Hepatic stellate cell (primary cell): ENCODE results near the gene C15orf61.

Experiments
- DNase-seq: peaks from one replicate; pipeline ENCODE4 v3.0.0; 2011; ENCODE audit warnings: low spot score

C15orf61 gene

GRCh38 chr15:67521029-67521782, at the start of gene C15orf61:
Gene C15orf61 (plus strand): TSS chr15:67521131. CDS start chr15:67521249, 118 bp downstream.
- peak; percentile 93 for DNase-seq

DNA sequence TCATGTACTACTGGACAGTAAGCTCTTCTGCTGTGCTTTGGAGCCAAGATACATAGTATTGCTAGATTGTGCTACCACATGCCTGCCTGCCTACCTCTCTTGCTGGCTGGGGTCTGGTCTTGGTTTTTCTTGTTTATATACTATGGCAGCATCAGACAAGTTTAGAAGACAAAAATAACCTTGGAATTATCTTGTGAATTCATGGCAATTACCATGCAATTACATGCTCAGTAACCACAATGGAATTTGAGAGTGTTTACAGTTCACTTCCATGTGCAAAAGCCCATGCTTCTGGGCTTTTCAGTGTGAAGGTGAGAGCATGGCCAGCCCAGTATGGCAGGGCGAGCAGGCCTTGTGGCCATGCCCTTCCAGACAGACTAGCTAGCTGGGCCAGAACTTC, 48.0 kb upstream of the C15orf61 start:
- no peak for DNase-seq

GRCh38 chr15:67474405-67475110, 46.4 kb upstream of the C15orf61 start:
- no peak for DNase-seq

DNA sequence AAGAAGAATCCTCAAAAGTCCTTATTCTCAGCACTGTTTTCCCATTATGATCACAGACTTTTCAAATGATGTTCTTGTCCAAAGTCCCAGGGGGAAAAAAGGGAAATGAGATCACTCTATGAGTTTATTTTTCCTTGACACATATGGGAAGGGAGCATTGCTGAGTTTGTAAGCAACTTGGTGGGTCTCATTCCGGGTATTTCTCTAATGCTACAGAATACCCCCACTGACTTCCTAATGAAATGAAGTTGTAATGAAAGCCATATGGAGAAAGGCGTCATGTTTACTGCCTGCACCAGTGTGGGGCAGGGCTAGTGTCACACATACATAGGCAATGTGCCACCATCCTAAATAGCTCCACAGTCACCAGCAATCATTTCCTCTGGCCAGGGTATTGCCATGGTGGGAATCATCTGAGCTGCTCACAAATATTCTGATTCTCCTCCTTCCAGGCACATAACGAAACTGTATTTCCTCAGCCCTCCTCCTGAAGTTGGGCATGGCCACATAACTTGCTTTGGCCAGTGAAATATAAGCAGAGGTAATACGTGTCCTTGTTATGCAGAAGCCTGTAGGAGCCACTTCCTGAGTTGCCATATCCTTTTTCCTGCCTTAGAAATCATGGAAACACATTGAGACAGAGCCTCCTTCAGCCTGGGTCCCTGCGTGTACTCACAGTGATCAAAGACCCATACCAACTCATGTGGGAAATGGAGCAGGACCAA, 41.0 kb upstream of the C15orf61 start:
- no peak for DNase-seq

DNA sequence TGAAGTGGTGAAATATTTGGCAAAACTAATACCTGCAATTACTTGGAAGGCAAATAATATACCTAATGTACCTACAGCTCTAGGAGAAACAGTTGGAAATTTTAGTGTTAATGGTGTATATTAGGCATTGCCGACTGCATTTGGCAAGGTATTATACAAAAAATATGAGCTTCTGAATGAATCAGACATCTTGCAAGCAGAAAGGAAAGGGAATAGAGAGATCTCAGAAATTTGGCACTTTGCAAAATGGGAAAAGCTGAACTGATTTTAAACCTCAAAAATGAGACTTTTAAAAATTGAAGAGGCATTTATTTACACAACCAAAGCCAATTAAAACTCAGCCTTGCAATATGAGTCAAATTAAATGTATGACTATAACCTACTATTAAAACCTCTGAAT, 40.2 kb upstream of the C15orf61 start:
- DNase-seq, result no peak

DNA sequence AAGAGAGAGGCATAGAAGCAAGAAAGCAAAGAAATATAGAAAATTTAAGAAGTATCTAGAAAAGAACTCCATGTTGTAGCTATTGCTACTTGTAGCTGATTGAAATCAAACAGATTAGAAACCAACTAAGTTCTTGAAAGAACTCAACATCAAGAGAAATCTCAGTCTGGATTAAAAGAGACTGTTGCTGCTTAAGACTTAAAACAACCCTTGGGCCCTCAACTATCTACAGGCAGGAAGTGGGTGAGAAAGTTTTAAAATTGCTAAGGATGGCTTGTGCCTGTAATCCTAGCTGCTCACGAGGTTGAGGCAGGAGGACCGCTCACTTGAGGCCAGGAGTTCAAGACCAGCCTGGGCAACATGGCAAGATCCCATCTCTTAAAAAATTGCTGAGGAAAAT, 39.3 kb upstream of the C15orf61 start:
- no peak for DNase-seq

DNA sequence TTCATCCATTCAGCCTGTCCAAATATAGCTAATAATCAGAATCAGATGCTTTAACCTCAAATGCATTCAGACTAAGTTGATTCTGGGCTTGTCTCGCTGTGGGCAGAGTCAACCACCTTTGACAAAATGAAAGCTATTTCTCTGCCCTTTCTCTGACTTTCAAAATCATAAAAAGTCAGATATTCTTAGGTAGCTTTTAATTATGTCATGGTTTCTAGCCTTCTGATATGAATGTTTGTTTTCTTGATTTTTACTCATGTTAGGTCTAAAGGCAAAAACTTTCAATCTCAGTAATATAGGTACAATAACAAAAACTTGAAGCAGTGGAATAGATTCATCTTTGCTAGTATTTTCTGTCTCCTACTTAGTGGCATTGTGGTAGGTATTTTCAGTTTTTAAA, 25.3 kb upstream of the C15orf61 start:
- no peak for DNase-seq

- DNase-seq, result peak; percentile 35
Measured at GRCh38 chr15:67501177-67501835, 19.6 kb upstream of the C15orf61 start.

DNA sequence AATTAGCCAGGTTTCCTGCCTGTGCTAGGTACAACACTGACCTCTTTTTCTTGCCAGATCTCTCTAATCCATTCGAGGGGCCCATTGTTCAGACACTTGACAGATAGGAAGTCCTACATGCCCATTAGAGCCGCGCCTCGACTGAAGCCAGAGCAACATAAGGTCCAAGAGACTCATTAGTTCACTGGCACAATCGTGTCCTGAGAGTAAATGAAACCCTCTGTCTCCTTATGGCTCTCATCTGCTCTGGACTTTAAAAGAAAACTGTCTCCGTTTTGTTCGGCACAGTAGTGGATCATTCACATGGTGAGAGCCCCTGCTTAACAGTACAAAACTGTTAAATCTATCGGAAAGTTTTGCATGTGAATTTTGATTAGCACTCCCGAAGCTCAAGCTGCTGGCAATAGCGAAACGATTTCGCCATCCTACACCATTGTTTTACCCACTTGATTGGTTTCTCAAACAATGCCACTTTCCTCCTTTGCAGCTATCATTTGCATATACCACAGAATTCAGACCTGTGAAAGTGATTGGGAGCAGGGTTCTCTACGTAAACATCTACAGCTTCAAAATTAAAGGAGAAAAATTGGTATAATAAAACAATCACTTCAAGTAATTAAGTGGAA, 19.0 kb upstream of the C15orf61 start:
- no peak for DNase-seq

- DNase-seq, result peak; percentile 31
Measured at GRCh38 chr15:67504056-67504455, 16.9 kb upstream of the C15orf61 start.

GRCh38 chr15:67504796-67505195, 16.1 kb upstream of the C15orf61 start:
- DNase-seq, result no peak

DNA sequence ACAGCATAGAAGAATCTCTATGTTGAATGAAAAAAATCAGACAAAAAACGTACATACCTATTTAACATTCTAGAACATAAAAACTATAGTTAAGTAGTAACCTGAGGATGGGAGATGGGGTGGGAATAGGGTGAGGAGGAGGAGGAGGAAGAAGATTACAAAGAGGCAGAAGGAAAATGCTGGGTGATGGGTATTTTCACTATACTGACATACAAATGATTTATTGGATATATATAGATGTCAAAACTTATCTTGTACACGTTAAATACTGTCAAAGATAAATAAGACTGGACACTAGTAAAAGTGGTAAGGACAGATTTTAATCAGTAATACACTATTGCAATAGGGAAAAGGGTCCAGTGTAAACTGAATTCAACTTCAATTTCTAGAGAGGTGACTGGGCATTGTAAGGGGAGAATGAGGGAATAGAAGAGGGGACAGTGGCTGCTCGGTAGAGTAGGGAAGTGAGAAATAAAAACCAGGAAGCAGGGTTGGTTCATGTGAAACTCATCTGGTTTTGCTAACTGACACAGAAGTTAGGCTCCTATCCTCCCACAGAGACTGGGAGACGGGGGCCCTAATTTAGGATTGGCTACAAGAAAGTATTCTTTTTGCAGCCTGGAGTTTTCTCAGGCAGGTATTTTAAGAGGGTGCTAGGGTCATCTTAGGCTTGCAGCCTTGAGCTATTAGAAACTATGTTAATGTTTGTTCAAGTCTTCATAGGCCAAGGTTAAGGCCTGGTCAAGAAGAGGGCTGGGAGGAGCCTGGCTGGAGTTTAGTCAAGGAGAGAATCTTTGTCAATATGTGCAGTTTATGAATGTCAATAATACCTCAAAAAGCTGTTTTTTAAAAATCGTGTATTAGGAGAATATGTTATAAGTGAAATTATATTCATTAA, 15.0 kb upstream of the C15orf61 start:
- no peak for DNase-seq

GRCh38 chr15:67506775-67507747, 13.9 kb upstream of the C15orf61 start:
- DNase-seq, result no peak

- no peak for DNase-seq
Measured at GRCh38 chr15:67508407-67508806, 12.5 kb upstream of the C15orf61 start.

DNA sequence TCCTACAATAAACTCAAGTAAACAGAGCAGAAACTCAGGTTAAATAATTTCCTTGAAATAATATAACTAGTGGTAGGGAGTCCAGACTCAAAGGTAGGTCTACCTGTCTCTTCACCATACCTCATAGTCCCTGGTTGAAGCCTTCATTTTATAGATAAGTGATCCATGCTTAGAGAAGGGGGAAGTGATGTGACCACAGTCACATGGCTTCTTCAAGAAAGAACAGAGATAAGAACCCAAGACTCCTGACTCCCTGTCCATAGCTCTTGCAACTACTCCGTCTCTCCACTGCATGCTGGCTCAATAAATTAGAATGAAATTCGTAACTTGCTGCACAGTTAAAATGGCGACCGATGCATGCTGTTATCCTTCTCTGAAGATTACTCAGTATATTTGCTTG, 11.0 kb upstream of the C15orf61 start:
- DNase-seq, result no peak

GRCh38 chr15:67510597-67511190, 10.2 kb upstream of the C15orf61 start:
- DNase-seq, result peak; percentile 65

DNA sequence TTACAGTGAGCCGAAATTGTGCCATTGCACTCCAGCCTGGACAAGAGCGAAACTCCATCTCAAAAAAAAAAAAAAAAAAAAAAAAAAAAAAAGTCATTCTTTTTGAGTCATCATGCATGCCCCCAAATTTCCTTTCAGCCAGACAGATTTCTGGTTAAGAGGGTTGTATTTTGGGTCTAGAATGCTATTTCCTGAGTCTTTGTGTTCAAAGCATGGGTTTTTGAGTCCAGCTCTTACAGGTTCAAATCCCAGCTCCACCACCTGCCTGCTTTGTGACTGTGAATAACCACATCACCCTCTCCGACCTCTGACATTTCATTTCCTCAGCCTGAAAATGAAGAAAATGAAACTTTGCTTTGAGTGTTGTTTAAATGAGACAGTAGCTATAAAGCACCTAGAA, 9.3 kb upstream of the C15orf61 start:
- no peak for DNase-seq

DNA sequence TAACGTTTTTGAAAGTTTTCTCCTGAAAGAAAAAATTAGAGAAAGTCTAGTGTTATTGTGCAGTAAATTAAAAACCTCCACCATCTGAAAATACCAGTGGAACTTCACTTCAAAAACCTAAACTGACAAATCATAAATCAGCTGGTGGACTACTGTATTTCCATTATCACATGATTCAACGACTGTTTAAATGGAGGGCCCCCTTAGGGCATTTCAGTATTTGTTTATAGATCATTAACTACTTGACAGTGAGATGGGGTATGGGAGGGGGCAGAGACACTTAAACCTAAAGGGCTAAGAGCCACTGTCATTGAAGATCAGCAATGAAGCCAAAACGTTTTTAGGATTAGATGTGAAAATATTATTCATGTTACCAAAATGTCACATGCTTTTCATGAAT, 8.8 kb upstream of the C15orf61 start:
- no peak for DNase-seq
